SK-N-SH (cell line): ENCODE results near the gene PPP1R16B.

Experiments
- ELF1 ChIP-seq: IDR thresholded peaks from 2 replicates; pipeline ENCODE4 v1.4.0; 2012
- JUND ChIP-seq: IDR thresholded peaks from 2 replicates; pipeline ENCODE4 v1.4.0; 2012
- NFIC ChIP-seq: IDR thresholded peaks from 2 replicates; pipeline ENCODE4 v1.4.0; 2012; ENCODE audit warnings: borderline replicate concordance
- RAD21 ChIP-seq: IDR thresholded peaks from 2 replicates; pipeline ENCODE4 v1.6.1; 2012; ENCODE audit warnings: mild to moderate bottlenecking, low read length
- RCOR1 ChIP-seq: fragments of 150-350 bp; IDR thresholded peaks from 2 replicates; pipeline ENCODE4 v1.6.1; 2017; ENCODE audit warnings: antibody characterized with exemption, low read length
- TAF1 ChIP-seq: IDR thresholded peaks from 2 replicates; pipeline ENCODE4 v1.6.1; 2012; ENCODE audit warnings: low read depth, mild to moderate bottlenecking, low read length, moderate library complexity, borderline replicate concordance
- YY1 ChIP-seq: IDR thresholded peaks from 2 replicates; pipeline ENCODE4 v1.4.0; 2012; ENCODE audit warnings: low read depth, mild to moderate bottlenecking
- ZBTB33 ChIP-seq: IDR thresholded peaks from 2 replicates; pipeline ENCODE4 v1.4.0; 2012; ENCODE audit warnings: low read depth, borderline replicate concordance
- TF ChIP-seq, protein P1 (sequence below): fragments of 200-600 bp; sonication (generic); IDR thresholded peaks from 2 replicates; pipeline ENCODE4 v1.6.1; 2017; ENCODE audit warnings: antibody characterized with exemption, mild to moderate bottlenecking, moderate library complexity

- TF ChIP-seq YY1 (no peak), RCOR1 (no peak), JUND (no peak), ELF1 (no peak), TAF1 (no peak), RAD21 (no peak), NFIC (no peak), ZBTB33 (no peak)
- TF ChIP-seq, protein P1, sequence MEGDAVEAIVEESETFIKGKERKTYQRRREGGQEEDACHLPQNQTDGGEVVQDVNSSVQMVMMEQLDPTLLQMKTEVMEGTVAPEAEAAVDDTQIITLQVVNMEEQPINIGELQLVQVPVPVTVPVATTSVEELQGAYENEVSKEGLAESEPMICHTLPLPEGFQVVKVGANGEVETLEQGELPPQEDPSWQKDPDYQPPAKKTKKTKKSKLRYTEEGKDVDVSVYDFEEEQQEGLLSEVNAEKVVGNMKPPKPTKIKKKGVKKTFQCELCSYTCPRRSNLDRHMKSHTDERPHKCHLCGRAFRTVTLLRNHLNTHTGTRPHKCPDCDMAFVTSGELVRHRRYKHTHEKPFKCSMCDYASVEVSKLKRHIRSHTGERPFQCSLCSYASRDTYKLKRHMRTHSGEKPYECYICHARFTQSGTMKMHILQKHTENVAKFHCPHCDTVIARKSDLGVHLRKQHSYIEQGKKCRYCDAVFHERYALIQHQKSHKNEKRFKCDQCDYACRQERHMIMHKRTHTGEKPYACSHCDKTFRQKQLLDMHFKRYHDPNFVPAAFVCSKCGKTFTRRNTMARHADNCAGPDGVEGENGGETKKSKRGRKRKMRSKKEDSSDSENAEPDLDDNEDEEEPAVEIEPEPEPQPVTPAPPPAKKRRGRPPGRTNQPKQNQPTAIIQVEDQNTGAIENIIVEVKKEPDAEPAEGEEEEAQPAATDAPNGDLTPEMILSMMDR = no peak
Observed at GRCh38 chr20:38920851-38921250, 115.4 kb downstream of the PPP1R16B start.
